H9 (cell line): ENCODE measurements around the gene EFCAB14. TPM values are rescaled to one million over a fixed set of nuclear protein-coding genes. Genes with fewer than 3 reads are reported as not detected.

Source experiments
- DNase-seq: peaks from one replicate; pipeline ENCODE4 v3.0.0-alpha.2; 2017
- H2AFZ ChIP-seq: one replicate; pipeline ENCODE4 v1.6.1; 2013; ENCODE audit warnings: mild to moderate bottlenecking, low read length, control low read depth, moderate library complexity
- H2AK5ac ChIP-seq: 2 replicates; pipeline ENCODE4 v1.6.1; 2013; ENCODE audit warnings: low read length, control low read depth, mixed read lengths; ENCODE audit not compliant: insufficient read length
- H2BK120ac ChIP-seq: one replicate; pipeline ENCODE4 v1.6.1; 2013; ENCODE audit warnings: low read depth, mild to moderate bottlenecking, low read length, control low read depth, inconsistent platforms; ENCODE audit not compliant: poor library complexity, severe bottlenecking
- H2BK12ac ChIP-seq: 2 replicates; pipeline ENCODE4 v1.6.1; 2013; ENCODE audit warnings: low read length, control low read depth, mixed read lengths, low read depth; ENCODE audit not compliant: insufficient read length
- H2BK15ac ChIP-seq: 2 replicates; pipeline ENCODE4 v1.6.1; 2013; ENCODE audit warnings: low read depth, low read length, control low read depth
- H2BK20ac ChIP-seq: one replicate; pipeline ENCODE4 v1.6.1; 2013; ENCODE audit warnings: low read depth, mild to moderate bottlenecking, low read length, control low read depth, inconsistent platforms; ENCODE audit not compliant: poor library complexity, severe bottlenecking
- H2BK5ac ChIP-seq: 2 replicates; pipeline ENCODE4 v1.6.1; 2013; ENCODE audit warnings: low read length, control low read depth, mixed read lengths; ENCODE audit not compliant: insufficient read length
- H3K14ac ChIP-seq: 2 replicates; pipeline ENCODE4 v1.6.1; 2013; ENCODE audit warnings: low read length, control low read depth; ENCODE audit not compliant: insufficient read depth
- H3K18ac ChIP-seq: 2 replicates; pipeline ENCODE4 v1.6.1; 2013; ENCODE audit warnings: low read depth, mild to moderate bottlenecking, mixed read lengths, low read length, control low read depth; ENCODE audit not compliant: insufficient read length
- H3K23ac ChIP-seq: 2 replicates; pipeline ENCODE4 v1.6.1; 2013; ENCODE audit warnings: low read length, control low read depth, mixed read lengths, low read depth; ENCODE audit not compliant: insufficient read length
- H3K23me2 ChIP-seq: 2 replicates; pipeline ENCODE4 v1.6.1; 2013; ENCODE audit warnings: low read depth, mild to moderate bottlenecking, mixed read lengths, low read length, control low read depth; ENCODE audit not compliant: insufficient read length, poor library complexity, severe bottlenecking
- H3K27ac ChIP-seq: 2 replicates; pipeline ENCODE4 v1.5.1; 2013; ENCODE audit warnings: low read length, control low read depth, mixed read lengths, low read depth; ENCODE audit not compliant: insufficient read length
- H3K27me3 ChIP-seq: 2 replicates; pipeline ENCODE4 v1.6.1; 2013; ENCODE audit warnings: low read length, control low read depth, inconsistent platforms; ENCODE audit not compliant: insufficient read depth
- H3K4ac ChIP-seq: 2 replicates; pipeline ENCODE4 v1.6.1; 2013; ENCODE audit warnings: low read depth, mild to moderate bottlenecking, control low read depth, inconsistent platforms, low read length, moderate library complexity
- H3K4me1 ChIP-seq: 2 replicates; pipeline ENCODE4 v1.6.1; 2013; ENCODE audit warnings: low read length, control low read depth, inconsistent platforms; ENCODE audit not compliant: insufficient read depth
- H3K4me2 ChIP-seq: 2 replicates; pipeline ENCODE4 v1.6.1; 2013; ENCODE audit warnings: low read length, control low read depth, mixed read lengths; ENCODE audit not compliant: insufficient read length, insufficient read depth
- H3K56ac ChIP-seq: 2 replicates; pipeline ENCODE4 v1.6.1; 2013; ENCODE audit warnings: low read depth, mild to moderate bottlenecking, mixed read lengths, low read length, control low read depth; ENCODE audit not compliant: insufficient read length
- H3K79me1 ChIP-seq: 2 replicates; pipeline ENCODE4 v1.6.1; 2013; ENCODE audit warnings: low read depth, mild to moderate bottlenecking, moderate library complexity, low read length, control low read depth, inconsistent platforms; ENCODE audit not compliant: insufficient read depth, poor library complexity, severe bottlenecking
- H3K79me2 ChIP-seq: 2 replicates; pipeline ENCODE4 v1.6.1; 2013; ENCODE audit warnings: low read length, control low read depth, inconsistent platforms; ENCODE audit not compliant: insufficient read depth
- H3K9ac ChIP-seq: 2 replicates; pipeline ENCODE4 v1.6.1; 2013; ENCODE audit warnings: low read length, control low read depth, mixed read lengths; ENCODE audit not compliant: insufficient read length; ENCODE audit errors: extremely low read depth
- H3K9me3 ChIP-seq: one replicate; pipeline ENCODE4 v1.6.1; 2013; ENCODE audit warnings: low read depth, low read length, inconsistent platforms; ENCODE audit not compliant: control insufficient read depth
- H3T11ph ChIP-seq: one replicate; pipeline ENCODE4 v1.6.1; 2013; ENCODE audit warnings: mild to moderate bottlenecking, low read length, control low read depth, inconsistent platforms
- H4K20me1 ChIP-seq: one replicate; pipeline ENCODE4 v1.6.1; 2013; ENCODE audit not compliant: control insufficient read depth, insufficient read length, insufficient read depth
- H4K5ac ChIP-seq: 2 replicates; pipeline ENCODE4 v1.6.1; 2013; ENCODE audit warnings: low read depth, mild to moderate bottlenecking, mixed read lengths, low read length, control low read depth; ENCODE audit not compliant: insufficient read length
- H4K8ac ChIP-seq: replicated peaks from 2 replicates; pipeline ENCODE4 v1.6.1; 2013; ENCODE audit warnings: low read length, control low read depth, mixed read lengths, low read depth; ENCODE audit not compliant: insufficient read length
- H4K91ac ChIP-seq: 2 replicates; pipeline ENCODE4 v1.6.1; 2013; ENCODE audit warnings: low read depth, mild to moderate bottlenecking, moderate library complexity, mixed read lengths, low read length, control low read depth; ENCODE audit not compliant: insufficient read length
- H3K27ac Mint-ChIP-seq, 3 experiments: 2 replicates in 2 of 3; 3 replicates in 1 of 3; pipeline ENCODE4 v1.8.0; 2020 to 2021; ENCODE audit warnings: mixed read lengths in 3 of 3, mild to moderate bottlenecking in 1 of 3, moderate library complexity in 1 of 3
- H3K27me3 Mint-ChIP-seq: 2 replicates; pipeline ENCODE4 v1.8.0; 2021; ENCODE audit warnings: low read depth, mild to moderate bottlenecking, moderate library complexity, mixed read lengths
- H3K36me3 Mint-ChIP-seq, 3 experiments: 2 replicates in 2 of 3; 3 replicates in 1 of 3; pipeline ENCODE4 v1.8.0; 2020 to 2021; ENCODE audit warnings: low read depth in 3 of 3, mixed read lengths in 3 of 3; ENCODE audit not compliant: insufficient read depth in 1 of 3
- H3K4me1 Mint-ChIP-seq, 2 experiments: 2 replicates each; pipeline ENCODE4 v1.8.0; 2020; ENCODE audit warnings: mixed read lengths in 2 of 2
- H3K4me3 Mint-ChIP-seq, 2 experiments: 2 replicates in 1 of 2; 3 replicates in 1 of 2; pipeline ENCODE4 v1.8.0; 2020 to 2021; ENCODE audit warnings: mild to moderate bottlenecking in 2 of 2, mixed read lengths in 2 of 2, moderate library complexity in 1 of 2
- H3K9me3 Mint-ChIP-seq, 2 experiments: 2 replicates in 1 of 2; 3 replicates in 1 of 2; pipeline ENCODE4 v1.8.0; 2020; ENCODE audit warnings: mild to moderate bottlenecking in 2 of 2, mixed read lengths in 2 of 2, moderate library complexity in 1 of 2
- WGBS: extraction: QIAGEN DNeasy Blood & Tissue Kit; methylation state at CpG from one replicate; pipeline ENCODE4 v1.1.7; 2013; ENCODE audit warnings: missing lambda C conversion rate, low lambda C conversion rate, mixed read lengths; ENCODE audit not compliant: insufficient read length; ENCODE audit errors: extremely low coverage; 5-methylcytosine and 5-hydroxymethylcytosine counted together
- total RNA-seq: library from RNA; stranded (reverse); gene quantifications from 2 replicates; pipeline ENCODE4 v1.2.1, GENCODE V29; 2021
- TF ChIP-seq, protein P1 (sequence below): fragments of 200-600 bp; sonication (generic); conservative IDR thresholded peaks from 3 replicates; pipeline ENCODE4 v1.8.0; 2021; ENCODE audit warnings: antibody characterized with exemption, mild to moderate bottlenecking

The EFCAB14 gene
- total RNA-seq, 1 experiment from 2014 or later: 42.2 TPM

- Histone ChIP-seq H4K91ac (no peak overlapping the region), H3K23ac (no peak overlapping the region), H4K5ac (no peak overlapping the region), H2BK20ac (no peak overlapping the region), H3K27ac (no peak overlapping the region), H2AK5ac (no peak overlapping the region), H3K4ac (no peak overlapping the region), H2BK15ac (no peak overlapping the region), H3K79me1 (no peaks in the 10 kb centered on the region), H3K4me2 (no peak overlapping the region), H2BK12ac (no peak overlapping the region), H2BK120ac (no peak overlapping the region), H3K9me3 (no peaks in the 10 kb centered on the region), H4K20me1 (no peaks in the 10 kb centered on the region), H3K23me2 (no peaks in the 10 kb centered on the region), H3K9ac (no peak overlapping the region), H3K56ac (no peak overlapping the region), H4K8ac (no peak overlapping the region), H3K4me1 (no peaks in the 10 kb centered on the region), H3K14ac (no peak overlapping the region), H3T11ph (no peak overlapping the region), H3K79me2 (no peaks in the 10 kb centered on the region), H3K27me3 (no peaks in the 10 kb centered on the region), H3K18ac (no peak overlapping the region), H2AFZ (no peak overlapping the region), H2BK5ac (no peak overlapping the region)
- H3K4me1 Mint-ChIP-seq: no peaks in the 10 kb centered on the region
- DNase-seq: no peak
- TF ChIP-seq, protein P1, sequence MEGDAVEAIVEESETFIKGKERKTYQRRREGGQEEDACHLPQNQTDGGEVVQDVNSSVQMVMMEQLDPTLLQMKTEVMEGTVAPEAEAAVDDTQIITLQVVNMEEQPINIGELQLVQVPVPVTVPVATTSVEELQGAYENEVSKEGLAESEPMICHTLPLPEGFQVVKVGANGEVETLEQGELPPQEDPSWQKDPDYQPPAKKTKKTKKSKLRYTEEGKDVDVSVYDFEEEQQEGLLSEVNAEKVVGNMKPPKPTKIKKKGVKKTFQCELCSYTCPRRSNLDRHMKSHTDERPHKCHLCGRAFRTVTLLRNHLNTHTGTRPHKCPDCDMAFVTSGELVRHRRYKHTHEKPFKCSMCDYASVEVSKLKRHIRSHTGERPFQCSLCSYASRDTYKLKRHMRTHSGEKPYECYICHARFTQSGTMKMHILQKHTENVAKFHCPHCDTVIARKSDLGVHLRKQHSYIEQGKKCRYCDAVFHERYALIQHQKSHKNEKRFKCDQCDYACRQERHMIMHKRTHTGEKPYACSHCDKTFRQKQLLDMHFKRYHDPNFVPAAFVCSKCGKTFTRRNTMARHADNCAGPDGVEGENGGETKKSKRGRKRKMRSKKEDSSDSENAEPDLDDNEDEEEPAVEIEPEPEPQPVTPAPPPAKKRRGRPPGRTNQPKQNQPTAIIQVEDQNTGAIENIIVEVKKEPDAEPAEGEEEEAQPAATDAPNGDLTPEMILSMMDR: no peak
- H3K27me3 Mint-ChIP-seq: no peaks in the 10 kb centered on the region
- no peak overlapping the region for H3K4me3 Mint-ChIP-seq
- no CpG with 5 or more reads among the region's 2 CpGs for WGBS
- peaks cover 3 to 10% of the 10 kb centered on the region in 2 experiments; a peak in 3 of 5 replicates for H3K9me3 Mint-ChIP-seq
- H3K27ac Mint-ChIP-seq: no peak overlapping the region
- H3K36me3 Mint-ChIP-seq: peaks cover 35 to 76% (median 60%) of the 10 kb centered on the region in 3 experiments
These were observed 65.4 kb downstream of the EFCAB14 start for GRCh38 chr1:46653405-46653958.
